NOMO-1 (cell line): Measurements from ENCODE around the gene ALDOA.
"Not testable (repeated sequence)": the region's sequence is repeated elsewhere in the genome, so short reads cannot be mapped to it uniquely, and the experiment has no call there.

ENCODE experiments used
- DNase-seq, 2 experiments: peaks; one replicate each; lab custom pipeline; 2025; ENCODE audit not compliant: unreplicated experiment in 2 of 2; lab: John Stamatoyannopoulos, UW

ALDOA gene

GRCh38 chr16:30114411-30114810 lies 48.9 kb downstream of the ALDOA start:
- DNase-seq, result no peak

GRCh38 chr16:30114833-30115232 lies 49.3 kb downstream of the ALDOA start:
- not testable (repeated sequence) for DNase-seq

- DNase-seq, result no peak
These were observed 49.7 kb downstream of the ALDOA start for GRCh38 chr16:30115238-30115637.

- no peak for DNase-seq
These were observed 51.0 kb downstream of the ALDOA start for GRCh38 chr16:30116291-30117207.

- DNase-seq, result no peak
These were observed 52.2 kb downstream of the ALDOA start for GRCh38 chr16:30117768-30118167.

- DNase-seq, result no peak
These were observed 53.9 kb downstream of the ALDOA start for GRCh38 chr16:30119428-30119827.
